ENCODE results near the gene ABCA4.

ABCA4 gene

GRCh38 chr1:94121411-94121821, 468 bp upstream of the ABCA4 start:
- DNase-seq, result no peak

- DNase-seq, result no peak
These were observed 412 bp downstream of the ABCA4 start for GRCh38 chr1:94120570-94120901.

GRCh38 chr1:94119796-94120569, 965 bp downstream of the ABCA4 start:
- no peak for DNase-seq

- DNase-seq, result no peak
These were observed 1.6 kb downstream of the ABCA4 start for GRCh38 chr1:94119306-94119705.

- DNase-seq, result no peak
These were observed 2.5 kb downstream of the ABCA4 start for GRCh38 chr1:94118471-94118870.

- DNase-seq, result no peak
These were observed 2.9 kb downstream of the ABCA4 start for GRCh38 chr1:94118013-94118412.

GRCh38 chr1:94117259-94117851, 3.6 kb downstream of the ABCA4 start:
- no peak for DNase-seq

- no peak for DNase-seq
These were observed 5.0 kb downstream of the ABCA4 start for GRCh38 chr1:94115900-94116436.

GRCh38 chr1:94115254-94115899, 5.6 kb downstream of the ABCA4 start:
- DNase-seq, result no peak

GRCh38 chr1:94113589-94114226, 7.2 kb downstream of the ABCA4 start:
- DNase-seq, result no peak

GRCh38 chr1:94111879-94112278, 9.1 kb downstream of the ABCA4 start:
- DNase-seq, result no peak

GRCh38 chr1:94110946-94111740, 9.8 kb downstream of the ABCA4 start:
- no peak for DNase-seq

GRCh38 chr1:94110021-94110761, 10.8 kb downstream of the ABCA4 start:
- DNase-seq, result no peak

GRCh38 chr1:94109478-94109877, 11.5 kb downstream of the ABCA4 start:
- DNase-seq, result no peak

GRCh38 chr1:94107141-94107540, 13.8 kb downstream of the ABCA4 start:
- DNase-seq, result no peak

GRCh38 chr1:94106716-94107115, 14.2 kb downstream of the ABCA4 start:
- no peak for DNase-seq

GRCh38 chr1:94105957-94106529, 14.9 kb downstream of the ABCA4 start:
- no peak for DNase-seq

- DNase-seq, result no peak
These were observed 15.4 kb downstream of the ABCA4 start for GRCh38 chr1:94105581-94105952.

- no peak for DNase-seq
These were observed 16.0 kb downstream of the ABCA4 start for GRCh38 chr1:94104776-94105580.

GRCh38 chr1:94104127-94104684, 16.7 kb downstream of the ABCA4 start:
- DNase-seq, result no peak
